Measurements from ENCODE around the gene FAT1. TPM values are rescaled to one million over a fixed set of nuclear protein-coding genes. Genes with fewer than 3 reads are reported as not detected.

Gene FAT1
- total RNA-seq, 2 experiments from 2014 or later = not detected

GRCh38 chr4:186604124-186604807, 119.4 kb downstream of the FAT1 start:
- Mint-ChIP-seq H3K4me3 (no peak overlapping the region), H3K36me3 (ENCODE audit: low read depth) (no peaks in the 10 kb centered on the region), H3K27ac (no peak overlapping the region), H3K9me3 (ENCODE audit: insufficient read depth) (no peaks in the 10 kb centered on the region), H3K4me1 (ENCODE audit: low read depth) (no peaks in the 10 kb centered on the region), H3K27me3 (ENCODE audit: low read depth) (no peaks in the 10 kb centered on the region)
- ATAC-seq (no peak), DNase-seq (no peak)
- ChIA-PET CTCF (no interaction called here), POLR2A (no interaction called here)

GRCh38 chr4:186602978-186603377, 120.7 kb downstream of the FAT1 start:
- H3K36me3 Mint-ChIP-seq (ENCODE audit: low read depth) = no peaks in the 10 kb centered on the region
- no peak for DNase-seq
- no peaks in the 10 kb centered on the region for H3K9me3 Mint-ChIP-seq (ENCODE audit: insufficient read depth)
- ChIA-PET CTCF (no interaction called here), POLR2A (no interaction called here)
- H3K27ac Mint-ChIP-seq = no peak overlapping the region
- no peak overlapping the region for H3K4me3 Mint-ChIP-seq
- H3K27me3 Mint-ChIP-seq (ENCODE audit: low read depth) = no peaks in the 10 kb centered on the region
- H3K4me1 Mint-ChIP-seq (ENCODE audit: low read depth) = no peaks in the 10 kb centered on the region
- ATAC-seq = no peak

- CTCF ChIA-PET = no interaction called here
- Mint-ChIP-seq H3K4me1 (ENCODE audit: low read depth) (no peaks in the 10 kb centered on the region), H3K4me3 (no peak overlapping the region), H3K9me3 (ENCODE audit: insufficient read depth) (no peaks in the 10 kb centered on the region), H3K27me3 (ENCODE audit: low read depth) (no peaks in the 10 kb centered on the region), H3K36me3 (ENCODE audit: low read depth) (no peaks in the 10 kb centered on the region), H3K27ac (no peak overlapping the region)
- ATAC-seq = no peak
- no peak for DNase-seq
- POLR2A ChIA-PET = no interaction called here
Measured at GRCh38 chr4:186599483-186599882, 124.2 kb downstream of the FAT1 start.

GRCh38 chr4:186598686-186599085, 125.0 kb downstream of the FAT1 start:
- CTCF ChIA-PET = no interaction called here
- Mint-ChIP-seq H3K4me1 (ENCODE audit: low read depth) (no peaks in the 10 kb centered on the region), H3K4me3 (no peak overlapping the region), H3K36me3 (ENCODE audit: low read depth) (no peaks in the 10 kb centered on the region), H3K9me3 (ENCODE audit: insufficient read depth) (no peaks in the 10 kb centered on the region), H3K27me3 (ENCODE audit: low read depth) (no peaks in the 10 kb centered on the region), H3K27ac (no peak overlapping the region)
- DNase-seq = no peak
- POLR2A ChIA-PET = no interaction called here
- ATAC-seq = no peak

- H3K4me3 Mint-ChIP-seq = no peak overlapping the region
- no peaks in the 10 kb centered on the region for H3K27me3 Mint-ChIP-seq (ENCODE audit: low read depth)
- ATAC-seq (no peak), DNase-seq (no peak)
- no peaks in the 10 kb centered on the region for H3K36me3 Mint-ChIP-seq (ENCODE audit: low read depth)
- no peaks in the 10 kb centered on the region for H3K9me3 Mint-ChIP-seq (ENCODE audit: insufficient read depth)
- CTCF ChIA-PET = no interaction called here
- H3K27ac Mint-ChIP-seq = no peak overlapping the region
- POLR2A ChIA-PET = no interaction called here
- no peaks in the 10 kb centered on the region for H3K4me1 Mint-ChIP-seq (ENCODE audit: low read depth)
Measured at GRCh38 chr4:186596850-186597390, 126.7 kb downstream of the FAT1 start.

GRCh38 chr4:186596346-186596745, 127.3 kb downstream of the FAT1 start:
- Mint-ChIP-seq H3K27ac (no peak overlapping the region), H3K9me3 (ENCODE audit: insufficient read depth) (no peaks in the 10 kb centered on the region), H3K36me3 (ENCODE audit: low read depth) (no peaks in the 10 kb centered on the region), H3K4me1 (ENCODE audit: low read depth) (no peaks in the 10 kb centered on the region), H3K27me3 (ENCODE audit: low read depth) (no peaks in the 10 kb centered on the region), H3K4me3 (no peak overlapping the region)
- no peak for ATAC-seq
- POLR2A ChIA-PET = no interaction called here
- CTCF ChIA-PET = no interaction called here
- DNase-seq = no peak

GRCh38 chr4:186593587-186593973, 130.1 kb downstream of the FAT1 start:
- no peak overlapping the region for H3K27ac Mint-ChIP-seq
- no peak for DNase-seq
- ATAC-seq = no peak

GRCh38 chr4:186592966-186593586, 130.6 kb downstream of the FAT1 start:
- no peak overlapping the region for H3K4me3 Mint-ChIP-seq
- CTCF ChIA-PET = no interaction called here
- DNase-seq (no peak), ATAC-seq (no peak)
- no peaks in the 10 kb centered on the region for H3K27me3 Mint-ChIP-seq (ENCODE audit: low read depth)
- POLR2A ChIA-PET = no interaction called here
- H3K36me3 Mint-ChIP-seq (ENCODE audit: low read depth) = no peaks in the 10 kb centered on the region
- no peaks in the 10 kb centered on the region for H3K9me3 Mint-ChIP-seq (ENCODE audit: insufficient read depth)
- H3K27ac Mint-ChIP-seq = no peak overlapping the region
- no peaks in the 10 kb centered on the region for H3K4me1 Mint-ChIP-seq (ENCODE audit: low read depth)

More at GRCh38 chr4:186593587-186593973, 130.1 kb downstream of the FAT1 start:
- no peaks in the 10 kb centered on the region for H3K4me1 Mint-ChIP-seq (ENCODE audit: low read depth)
- H3K4me3 Mint-ChIP-seq = no peak overlapping the region
- no peaks in the 10 kb centered on the region for H3K36me3 Mint-ChIP-seq (ENCODE audit: low read depth)
- ChIA-PET POLR2A (no interaction called here), CTCF (no interaction called here)
- no peaks in the 10 kb centered on the region for H3K27me3 Mint-ChIP-seq (ENCODE audit: low read depth)
- no peaks in the 10 kb centered on the region for H3K9me3 Mint-ChIP-seq (ENCODE audit: insufficient read depth)

GRCh38 chr4:186592445-186592844, 131.2 kb downstream of the FAT1 start:
- no peaks in the 10 kb centered on the region for H3K27me3 Mint-ChIP-seq (ENCODE audit: low read depth)
- ChIA-PET CTCF (no interaction called here), POLR2A (no interaction called here)
- H3K9me3 Mint-ChIP-seq (ENCODE audit: insufficient read depth) = no peaks in the 10 kb centered on the region
- ATAC-seq (no peak), DNase-seq (no peak)
- H3K36me3 Mint-ChIP-seq (ENCODE audit: low read depth) = no peaks in the 10 kb centered on the region
- H3K4me1 Mint-ChIP-seq (ENCODE audit: low read depth) = no peaks in the 10 kb centered on the region
- H3K27ac Mint-ChIP-seq = no peak overlapping the region
- H3K4me3 Mint-ChIP-seq = no peak overlapping the region

- no peaks in the 10 kb centered on the region for H3K27me3 Mint-ChIP-seq (ENCODE audit: low read depth)
- H3K36me3 Mint-ChIP-seq (ENCODE audit: low read depth) = no peaks in the 10 kb centered on the region
- no peak overlapping the region for H3K4me3 Mint-ChIP-seq
- DNase-seq = no peak
- CTCF ChIA-PET = no interaction called here
- H3K4me1 Mint-ChIP-seq (ENCODE audit: low read depth) = no peaks in the 10 kb centered on the region
- POLR2A ChIA-PET = interaction anchor here (0.6 kb wide), 1 partner anchor 523 kb away, joined by 3 read pairs; the partner anchor contains the start of gene TLR3
- no peak overlapping the region for H3K27ac Mint-ChIP-seq
- ATAC-seq = no peak
- no peaks in the 10 kb centered on the region for H3K9me3 Mint-ChIP-seq (ENCODE audit: insufficient read depth)
Measured at GRCh38 chr4:186591651-186592050, 132.0 kb downstream of the FAT1 start.

GRCh38 chr4:186588503-186588902, 135.2 kb downstream of the FAT1 start:
- Mint-ChIP-seq H3K27me3 (ENCODE audit: low read depth) (no peaks in the 10 kb centered on the region), H3K4me1 (ENCODE audit: low read depth) (no peaks in the 10 kb centered on the region), H3K4me3 (no peak overlapping the region), H3K27ac (no peak overlapping the region), H3K9me3 (ENCODE audit: insufficient read depth) (no peaks in the 10 kb centered on the region), H3K36me3 (ENCODE audit: low read depth) (no peaks in the 10 kb centered on the region)
- DNase-seq (no peak), ATAC-seq (no peak)
- ChIA-PET CTCF (interaction anchor here (2.0 kb wide), 1 partner anchor 290 kb away, joined by 9 read pairs; no protein-coding TSS in a partner anchor), POLR2A (no interaction called here)

GRCh38 chr4:186587416-186588018, 136.1 kb downstream of the FAT1 start:
- peak; percentile 66 for DNase-seq
- no peak overlapping the region for H3K27ac Mint-ChIP-seq
- no peak overlapping the region for H3K4me3 Mint-ChIP-seq
- POLR2A ChIA-PET = no interaction called here
- no peaks in the 10 kb centered on the region for H3K27me3 Mint-ChIP-seq (ENCODE audit: low read depth)
- CTCF ChIA-PET = interaction anchor here (0.8 to 2.0 kb wide), 7 partner anchors 10 to 519 kb away, joined by 3 to 9 read pairs (median 3); partner anchors contain the start of gene TLR3
- H3K4me1 Mint-ChIP-seq (ENCODE audit: low read depth) = no peaks in the 10 kb centered on the region
- ATAC-seq = no peak
- no peaks in the 10 kb centered on the region for H3K9me3 Mint-ChIP-seq (ENCODE audit: insufficient read depth)
- no peaks in the 10 kb centered on the region for H3K36me3 Mint-ChIP-seq (ENCODE audit: low read depth)
